Fibroblast of lung (primary cell): Measurements from ENCODE around the gene WDR13.

Experiments used
- EZH2 ChIP-seq: IDR thresholded peaks from 2 replicates; pipeline ENCODE4 v1.5.1; 2012; ENCODE audit warnings: low read length, control low read depth, mild to moderate bottlenecking; ENCODE audit errors: missing control alignments
- TF ChIP-seq, protein P1 (sequence below), 2 donors: IDR thresholded peaks in 1 of 2; conservative IDR thresholded peaks in 1 of 2; 1 replicate in 1 of 2; 2 replicates in 1 of 2; pipeline ENCODE4 v1.5.1; 2011 to 2012; ENCODE audit warnings: low read length in 2 of 2, control low read depth in 1 of 2, inconsistent platforms in 1 of 2, low read depth in 1 of 2, mild to moderate bottlenecking in 1 of 2

DNA sequence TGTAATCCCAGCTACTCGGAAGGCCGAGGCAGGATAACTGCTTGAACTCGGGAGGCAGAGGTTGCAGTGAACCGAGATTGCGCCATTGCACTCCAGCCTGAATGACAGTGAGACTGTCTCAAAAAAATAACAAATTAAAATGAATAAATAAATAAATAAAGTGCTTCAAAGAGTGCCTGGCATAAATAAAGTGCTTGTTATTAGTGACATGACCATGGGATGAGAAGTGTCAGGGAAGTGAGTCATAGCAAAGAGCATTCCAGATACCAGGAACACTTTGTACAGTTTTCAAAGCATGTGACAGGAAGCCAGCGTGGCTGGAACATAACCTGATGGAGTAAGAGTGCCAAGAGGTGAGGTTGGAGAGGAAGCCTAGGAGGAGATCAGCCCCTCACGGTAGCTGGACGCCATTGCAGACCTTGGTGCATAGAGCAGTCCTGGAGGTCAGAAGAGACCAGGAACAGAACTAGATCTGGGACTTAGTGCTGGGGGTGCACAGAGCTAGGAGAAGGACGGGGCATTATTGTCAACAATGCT lies 6.0 kb upstream of the WDR13 start:
- TF ChIP-seq EZH2, result no peak
- TF ChIP-seq, protein P1, sequence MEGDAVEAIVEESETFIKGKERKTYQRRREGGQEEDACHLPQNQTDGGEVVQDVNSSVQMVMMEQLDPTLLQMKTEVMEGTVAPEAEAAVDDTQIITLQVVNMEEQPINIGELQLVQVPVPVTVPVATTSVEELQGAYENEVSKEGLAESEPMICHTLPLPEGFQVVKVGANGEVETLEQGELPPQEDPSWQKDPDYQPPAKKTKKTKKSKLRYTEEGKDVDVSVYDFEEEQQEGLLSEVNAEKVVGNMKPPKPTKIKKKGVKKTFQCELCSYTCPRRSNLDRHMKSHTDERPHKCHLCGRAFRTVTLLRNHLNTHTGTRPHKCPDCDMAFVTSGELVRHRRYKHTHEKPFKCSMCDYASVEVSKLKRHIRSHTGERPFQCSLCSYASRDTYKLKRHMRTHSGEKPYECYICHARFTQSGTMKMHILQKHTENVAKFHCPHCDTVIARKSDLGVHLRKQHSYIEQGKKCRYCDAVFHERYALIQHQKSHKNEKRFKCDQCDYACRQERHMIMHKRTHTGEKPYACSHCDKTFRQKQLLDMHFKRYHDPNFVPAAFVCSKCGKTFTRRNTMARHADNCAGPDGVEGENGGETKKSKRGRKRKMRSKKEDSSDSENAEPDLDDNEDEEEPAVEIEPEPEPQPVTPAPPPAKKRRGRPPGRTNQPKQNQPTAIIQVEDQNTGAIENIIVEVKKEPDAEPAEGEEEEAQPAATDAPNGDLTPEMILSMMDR (conservative IDR thresholded peaks at IDR 0.05 in 1 of 2, IDR thresholded peaks at IDR 0.05 in 1 of 2; ENCODE audit: low read depth in 1 of 2, low read length in 2 of 2), result peak; percentile 9 to 30
